HG03558 (cell line): Measurements from ENCODE around the gene TXNDC9.
"Not testable (repeated sequence)": the region's sequence is repeated elsewhere in the genome, so short reads cannot be mapped to it uniquely, and the experiment has no call there.

Source experiments
- ATAC-seq: cut with Tn5 transposase; IDR thresholded peaks from one replicate; pipeline ENCODE4 v1.9.1; 2021; ENCODE audit warnings: moderate number of reproducible peaks; ENCODE audit not compliant: unreplicated experiment; ENCODE audit errors: extremely low read depth

TXNDC9 gene, protein sequence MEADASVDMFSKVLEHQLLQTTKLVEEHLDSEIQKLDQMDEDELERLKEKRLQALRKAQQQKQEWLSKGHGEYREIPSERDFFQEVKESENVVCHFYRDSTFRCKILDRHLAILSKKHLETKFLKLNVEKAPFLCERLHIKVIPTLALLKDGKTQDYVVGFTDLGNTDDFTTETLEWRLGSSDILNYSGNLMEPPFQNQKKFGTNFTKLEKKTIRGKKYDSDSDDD

DNA sequence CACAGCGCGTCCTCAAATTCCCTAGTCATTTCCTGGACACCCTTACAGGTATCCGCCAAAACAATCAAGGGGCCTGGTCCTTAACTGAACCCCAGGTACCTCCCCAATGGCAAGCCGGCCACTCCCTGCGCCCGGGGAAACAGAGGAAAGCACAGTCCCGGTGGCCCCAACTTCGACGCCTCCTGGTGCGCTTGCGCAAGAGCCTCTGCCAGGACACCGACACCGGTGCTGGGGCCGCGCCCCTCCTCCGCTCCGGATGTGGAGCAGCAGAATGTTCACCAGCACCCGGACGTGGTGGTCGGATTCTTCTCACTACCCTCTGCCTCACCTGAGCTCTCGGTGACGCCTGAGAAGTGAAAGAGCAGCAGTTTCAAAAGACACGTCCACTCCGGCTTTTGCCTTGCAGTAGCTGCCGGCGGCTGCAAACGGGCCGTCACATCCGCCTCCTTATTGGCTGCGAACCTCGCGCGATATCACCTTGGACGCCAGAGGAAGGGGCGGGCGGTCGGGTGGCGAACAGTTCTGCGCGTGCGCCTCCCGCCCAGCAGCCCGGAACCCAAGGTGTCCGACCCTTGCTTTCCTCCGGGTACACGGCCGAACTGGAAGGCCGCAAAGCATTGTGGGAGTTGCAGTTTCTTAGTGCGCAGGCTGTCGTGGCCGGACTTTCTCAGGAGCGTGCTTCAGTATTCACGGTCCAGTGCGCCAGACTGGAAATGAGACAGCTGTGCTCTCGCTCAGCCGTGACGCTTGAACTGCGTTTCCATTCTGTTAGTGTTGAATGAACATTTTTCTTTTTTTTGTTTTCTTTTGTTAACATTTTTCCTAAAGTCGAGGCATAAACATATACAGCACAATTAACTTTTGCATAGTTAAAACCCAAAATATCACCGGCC, at the start of gene TXNDC9:
TXNDC9 (minus strand) TSS at position 423 of the 893 bp plus-strand sequence. CDS start 3,123 bp downstream, outside the sequence.
- ATAC-seq: peak; percentile 37

DNA sequence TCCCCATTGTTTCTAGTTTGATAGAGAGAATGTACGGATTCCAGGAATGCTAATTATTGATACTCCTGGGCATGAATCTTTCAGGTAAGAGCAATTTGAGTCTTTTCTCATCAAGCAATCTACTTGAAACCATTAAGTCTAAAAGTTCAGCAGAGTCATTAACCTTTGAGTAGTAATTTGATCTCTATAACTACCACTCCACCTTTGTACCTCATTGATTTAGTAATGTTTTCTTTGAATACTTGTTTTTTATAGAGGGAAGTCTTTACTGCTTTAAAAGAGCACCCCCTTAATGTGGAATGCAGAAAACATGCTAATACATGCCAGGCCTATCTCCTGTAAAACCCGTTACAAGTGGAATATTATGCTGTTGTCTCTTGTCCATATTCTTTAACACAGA, 46.0 kb upstream of the TXNDC9 start:
- no peak for ATAC-seq

DNA sequence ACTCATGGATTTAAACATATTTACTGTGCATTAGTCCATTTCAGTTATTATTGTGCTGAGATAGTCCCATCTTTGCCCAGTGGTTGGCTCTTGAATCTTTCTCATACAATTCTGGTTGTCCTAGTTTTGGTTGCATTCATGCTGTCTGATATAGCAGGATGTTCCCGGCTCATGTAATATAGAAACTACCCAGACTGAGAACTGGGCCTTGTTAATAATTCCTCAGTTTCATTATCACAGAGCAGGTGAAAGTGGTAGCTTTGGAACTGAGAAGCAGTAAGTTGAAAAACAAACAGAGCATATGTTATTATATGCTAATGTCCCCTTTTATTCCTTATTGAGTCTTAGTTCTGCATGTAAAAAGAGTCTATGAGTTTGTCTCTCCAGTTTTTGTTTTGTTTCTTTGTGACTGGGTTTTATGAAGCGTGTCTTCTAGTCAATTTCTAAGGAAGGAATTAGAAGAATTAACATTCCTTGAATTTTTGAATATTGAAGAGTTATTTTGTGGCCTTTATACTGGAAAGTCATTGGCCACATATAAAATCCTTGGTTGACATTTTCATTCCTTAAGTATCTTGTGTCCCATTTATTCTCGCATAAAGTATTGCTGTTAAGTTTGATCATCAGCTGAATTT, 44.4 kb upstream of the TXNDC9 start:
- ATAC-seq: no peak

DNA sequence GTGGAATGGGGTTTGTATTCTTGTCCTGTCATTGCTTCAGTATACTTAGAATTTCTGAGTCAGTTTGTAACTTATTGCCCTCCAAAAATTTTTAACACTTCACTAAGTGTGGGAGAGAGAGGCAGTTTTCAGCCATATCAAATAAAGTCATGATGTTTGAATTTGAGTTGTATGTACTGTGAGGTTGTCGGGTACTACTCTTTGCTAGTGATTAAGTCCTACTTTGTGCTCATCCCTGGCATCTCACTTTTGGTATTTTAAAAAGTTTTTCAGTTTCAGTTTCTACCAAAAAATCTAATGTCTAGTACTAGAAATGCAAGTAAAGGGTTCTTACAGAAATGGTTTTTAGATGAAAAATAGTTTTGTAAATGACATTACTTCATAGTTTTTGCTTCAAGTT, 41.7 kb upstream of the TXNDC9 start:
- ATAC-seq: no peak

DNA sequence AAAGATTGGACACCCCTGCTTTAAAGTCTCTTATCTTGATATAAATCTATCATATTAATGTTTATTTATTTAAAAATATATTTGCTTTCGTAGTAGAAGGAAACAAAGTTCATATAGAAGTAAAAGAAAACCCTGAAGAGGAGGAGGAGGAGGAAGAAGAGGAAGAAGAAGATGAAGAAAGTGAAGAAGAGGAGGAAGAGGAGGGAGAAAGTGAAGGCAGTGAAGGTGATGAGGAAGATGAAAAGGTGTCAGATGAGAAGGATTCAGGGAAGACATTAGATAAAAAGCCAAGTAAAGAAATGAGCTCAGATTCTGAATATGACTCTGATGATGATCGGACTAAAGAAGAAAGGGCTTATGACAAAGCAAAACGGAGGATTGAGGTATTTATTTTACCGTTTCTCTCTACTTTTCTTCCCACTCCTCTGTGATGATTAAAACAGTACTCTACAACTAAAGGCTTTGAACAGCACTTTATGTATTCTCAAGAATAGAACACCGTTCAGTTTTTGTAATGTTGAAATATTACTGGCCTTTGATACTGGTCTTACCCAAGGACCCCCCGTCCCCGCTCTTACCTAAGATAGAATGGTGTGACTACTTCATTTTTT, 40.2 kb upstream of the TXNDC9 start:
- no peak for ATAC-seq

DNA sequence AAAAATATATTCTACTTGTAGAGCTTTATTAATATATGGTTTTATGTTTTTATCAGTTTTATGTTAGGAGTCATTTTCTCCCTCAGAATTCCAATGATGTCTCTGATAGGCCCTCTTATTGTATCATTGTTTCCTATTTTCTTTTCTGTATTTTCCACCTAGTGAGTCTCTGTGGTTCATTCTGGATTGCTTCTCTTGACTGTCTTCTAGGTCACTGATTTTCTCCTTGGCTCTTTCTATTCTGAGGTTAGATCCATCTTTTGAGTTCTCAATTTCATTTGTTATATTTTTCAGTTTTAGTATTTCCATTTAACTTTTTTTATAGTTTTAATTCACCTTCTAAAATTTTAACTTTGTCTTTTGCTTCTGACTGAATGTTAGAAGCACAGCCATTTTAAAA, 38.6 kb upstream of the TXNDC9 start:
- ATAC-seq: no peak

DNA sequence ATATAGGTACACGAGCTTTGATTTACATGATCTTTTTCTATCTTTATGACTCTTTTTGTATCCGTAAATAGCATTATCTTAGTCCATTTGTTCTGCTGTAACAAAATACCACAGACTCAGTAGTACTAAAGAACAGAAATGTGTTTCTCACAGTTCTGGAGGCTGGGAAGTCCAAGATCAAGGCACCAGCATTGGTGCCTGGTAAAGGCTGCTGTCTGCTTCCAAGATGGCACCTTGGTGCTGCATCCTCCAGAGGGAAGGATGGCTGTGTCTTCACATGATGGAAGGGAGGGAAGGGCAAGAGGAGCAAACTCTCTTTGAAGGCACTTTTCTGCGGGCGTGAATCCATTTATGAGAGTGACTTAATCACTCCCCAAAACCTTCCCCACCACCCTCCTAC, 37.0 kb upstream of the TXNDC9 start:
- ATAC-seq: no peak

DNA sequence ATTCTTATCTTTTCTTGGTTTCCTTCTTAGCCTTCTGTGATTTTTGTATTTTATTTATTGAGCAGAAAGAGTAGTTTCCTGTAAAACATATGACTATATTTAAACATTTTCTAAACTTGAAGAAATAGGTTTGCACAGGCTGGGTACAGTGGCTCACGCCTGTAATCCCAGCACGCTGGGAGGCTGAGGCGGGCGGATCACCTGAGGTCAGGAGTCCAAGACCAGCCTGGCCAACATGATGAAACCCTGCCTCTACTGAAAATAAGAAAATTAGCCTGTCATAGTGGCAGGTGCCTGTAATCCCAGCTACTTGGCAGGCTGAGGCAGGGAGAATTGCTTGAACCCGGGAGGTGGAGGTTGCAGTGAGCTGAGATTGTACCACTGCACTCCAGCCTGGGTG, 32.7 kb upstream of the TXNDC9 start:
- ATAC-seq: not testable (repeated sequence)

DNA sequence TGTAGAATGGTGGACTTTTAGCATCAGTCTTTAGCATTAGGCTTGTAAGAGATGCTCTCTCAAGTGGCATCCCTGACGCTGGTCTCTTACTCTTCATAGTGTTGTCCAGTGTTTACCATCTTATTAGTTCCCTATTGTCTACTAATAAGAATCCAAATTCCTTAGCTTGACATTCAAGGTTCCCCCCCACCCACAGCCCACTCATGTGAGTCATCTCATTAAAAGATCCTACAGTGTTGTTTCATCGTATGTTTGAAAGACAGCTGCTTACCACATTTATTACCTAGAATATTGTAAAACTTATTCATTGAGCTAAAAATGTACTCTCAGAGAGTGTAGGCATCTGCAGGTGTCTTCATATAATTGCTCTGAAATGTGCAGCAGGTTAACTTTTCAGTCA, 29.5 kb upstream of the TXNDC9 start:
- no peak for ATAC-seq

DNA sequence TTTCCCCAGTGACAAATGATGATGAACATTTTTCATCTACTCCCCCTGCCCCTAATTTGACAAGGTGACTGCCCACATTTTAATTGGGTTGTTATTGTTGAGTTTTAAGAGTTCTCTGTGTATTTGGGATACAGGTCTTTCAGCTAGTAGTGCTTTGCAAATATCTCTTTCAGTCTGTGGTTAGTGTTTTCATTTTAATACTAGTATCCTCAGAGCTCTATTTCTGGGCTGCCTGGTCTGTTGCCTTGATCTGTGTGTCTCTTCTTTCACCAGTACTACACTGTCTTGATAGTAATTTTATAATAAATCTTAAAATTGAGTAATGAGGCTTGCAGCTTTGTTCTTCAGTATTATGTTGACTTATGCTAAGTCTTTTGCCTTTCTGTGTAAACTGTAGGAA, 20.7 kb upstream of the TXNDC9 start:
- ATAC-seq: no peak

DNA sequence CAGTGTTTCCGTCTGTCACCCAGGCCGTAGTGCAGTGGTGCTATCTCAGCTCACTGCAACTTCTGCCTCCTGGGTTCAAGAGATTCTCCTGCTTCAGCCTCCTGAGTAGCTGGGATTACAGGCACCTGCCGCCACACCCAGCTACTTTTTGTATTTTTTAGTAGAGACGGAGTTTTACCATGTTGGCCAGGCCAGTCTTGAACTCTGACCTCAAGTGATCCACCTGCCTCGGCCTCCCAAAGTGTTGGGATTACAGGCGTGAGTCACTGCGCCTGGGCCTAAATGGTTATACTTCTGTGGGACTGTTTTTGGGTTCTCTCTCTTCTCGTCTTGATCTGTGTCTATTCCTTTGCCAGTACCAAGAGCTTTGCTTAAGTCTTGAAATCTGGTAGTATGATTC, 18.7 kb upstream of the TXNDC9 start:
- not testable (repeated sequence) for ATAC-seq

DNA sequence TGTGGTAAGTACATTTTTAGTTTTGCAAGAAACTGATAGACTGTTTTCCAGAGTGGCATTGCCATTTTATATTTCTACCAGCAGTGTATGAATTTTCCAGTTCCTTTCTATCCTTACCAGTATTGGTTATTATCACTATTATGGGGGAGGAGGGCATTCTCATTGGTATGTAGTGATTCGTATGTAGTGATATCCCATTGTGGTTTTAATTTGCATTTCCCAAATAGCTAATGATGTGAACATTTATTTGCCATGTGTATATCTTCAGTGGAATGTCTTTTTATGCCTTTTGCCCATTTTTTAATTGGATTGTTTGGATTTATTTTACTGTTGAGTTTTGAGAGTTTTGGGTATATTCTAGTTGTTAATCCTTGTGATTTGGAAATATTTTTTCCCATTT, 17.9 kb upstream of the TXNDC9 start:
- no peak for ATAC-seq

DNA sequence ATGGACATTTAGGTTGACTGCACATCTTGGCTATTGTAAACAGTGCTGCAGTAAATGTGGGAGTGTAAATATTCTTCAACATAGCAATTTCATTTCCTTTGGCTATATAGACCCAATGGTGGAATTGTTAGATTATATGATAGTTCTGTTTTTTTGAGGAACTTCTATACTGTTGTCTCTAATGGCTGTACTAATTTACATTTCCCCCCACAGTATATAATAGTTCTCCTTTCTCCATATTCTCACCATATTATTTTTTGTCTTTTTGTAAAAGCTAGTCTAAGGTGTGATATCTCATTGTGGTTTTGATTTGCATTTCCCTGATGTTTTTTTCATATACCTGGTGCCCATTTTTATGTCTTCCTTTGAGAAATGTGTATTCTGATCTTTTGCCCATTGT, 14.1 kb upstream of the TXNDC9 start:
- ATAC-seq: no peak

DNA sequence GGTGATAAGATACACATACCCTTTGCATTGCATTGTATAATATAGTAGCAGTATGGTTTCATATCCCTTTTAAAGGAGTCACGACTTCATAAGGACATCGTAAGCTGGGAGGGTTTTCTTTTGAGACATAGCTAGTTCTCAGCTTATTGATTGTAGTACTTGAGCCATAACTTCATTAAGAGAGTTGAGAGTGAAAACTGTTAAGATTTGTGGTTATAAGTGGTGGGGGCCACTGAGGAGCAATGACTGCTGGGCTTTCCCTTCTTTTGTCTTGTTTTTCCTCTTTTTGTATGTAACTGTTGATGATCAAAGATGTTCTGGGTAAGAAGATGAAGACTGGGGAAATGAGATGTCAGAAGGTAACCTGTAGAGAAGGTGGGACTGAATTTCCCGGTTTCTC, 12.0 kb upstream of the TXNDC9 start:
- no peak for ATAC-seq

DNA sequence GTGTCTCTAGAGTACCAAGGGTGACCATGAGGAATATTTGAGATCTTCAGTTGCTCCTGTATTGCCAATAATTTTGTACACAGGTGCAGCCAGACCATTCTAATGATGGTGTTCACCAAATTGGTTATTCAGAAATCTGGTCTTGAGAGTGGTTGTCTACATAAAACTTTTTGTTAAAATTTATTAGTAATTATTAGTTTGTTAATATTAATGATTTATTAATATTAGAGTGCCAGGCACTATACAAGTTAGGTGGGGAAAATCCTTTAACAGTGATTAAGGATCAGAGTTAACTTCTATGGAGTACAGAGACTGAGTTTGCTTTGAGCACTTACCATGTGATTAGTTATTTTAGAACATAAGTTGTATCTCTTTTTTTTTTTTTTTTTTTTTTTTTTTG, 10.1 kb upstream of the TXNDC9 start:
- no peak for ATAC-seq

DNA sequence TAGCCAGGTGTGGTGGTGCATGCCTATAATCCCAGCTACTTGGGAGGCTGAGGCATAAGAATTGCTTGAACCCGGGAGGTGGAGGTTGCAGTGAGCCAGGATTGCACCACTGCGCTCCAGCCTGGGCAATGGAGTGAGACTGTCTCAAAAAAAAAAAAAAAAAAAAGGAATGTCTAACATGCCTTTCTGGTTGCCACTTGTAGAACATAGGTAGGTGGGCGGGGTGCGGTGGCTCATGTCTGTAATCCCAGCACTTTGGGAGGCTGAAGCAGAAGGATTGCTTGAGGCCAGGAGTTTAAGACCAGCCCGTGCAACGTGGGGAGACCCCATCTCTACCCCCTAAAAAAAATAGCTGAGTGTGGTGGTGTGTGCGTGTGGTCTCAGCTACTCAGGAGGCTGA, 9.3 kb upstream of the TXNDC9 start:
- not testable (repeated sequence) for ATAC-seq

DNA sequence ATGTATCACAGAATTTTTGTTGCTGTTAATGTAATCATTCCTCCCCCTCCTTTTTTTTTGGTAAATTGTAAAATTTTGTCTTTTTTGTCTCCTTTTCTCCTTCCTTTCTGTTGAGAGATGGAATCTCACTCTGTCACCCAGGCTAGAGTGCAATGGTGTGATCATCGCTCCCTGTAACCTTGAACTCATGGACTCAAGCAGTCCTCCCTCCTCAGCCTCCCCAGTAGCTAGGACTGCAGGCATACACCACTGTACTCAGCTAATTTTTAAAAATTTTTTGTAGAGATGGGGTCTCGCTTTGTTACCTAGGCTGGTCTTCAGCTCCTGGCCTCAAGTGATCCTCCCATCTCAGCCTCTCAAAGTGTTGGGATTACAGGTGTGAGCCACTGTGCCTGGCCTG, 6.4 kb upstream of the TXNDC9 start:
- no peak for ATAC-seq

DNA sequence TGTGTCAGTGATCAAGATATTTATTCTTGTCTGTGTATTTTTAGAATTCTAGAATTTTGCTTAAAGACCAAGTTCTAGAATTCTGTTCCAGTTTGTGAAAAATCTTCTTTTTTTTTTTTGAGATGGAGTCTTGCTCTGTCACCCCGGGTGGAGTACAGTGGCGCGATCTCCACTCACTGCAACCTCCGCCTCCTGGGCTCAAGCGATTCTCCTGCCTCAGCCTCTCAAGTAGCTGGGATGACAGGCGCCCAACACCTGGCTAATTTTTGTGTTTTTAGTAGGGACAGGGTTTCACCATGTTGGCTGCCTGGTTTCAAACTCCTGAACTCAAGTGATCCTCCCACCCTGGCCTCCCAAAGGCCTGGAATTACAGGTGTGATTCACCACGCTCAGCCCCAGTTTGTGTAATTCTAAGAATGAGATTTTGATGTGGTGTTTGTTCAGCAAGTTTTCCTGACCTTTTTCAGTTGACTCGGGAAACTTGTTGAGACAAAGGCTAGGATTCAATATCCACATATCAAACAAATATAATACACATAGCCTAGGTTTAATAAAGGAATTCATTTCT, 4.6 kb upstream of the TXNDC9 start:
- ATAC-seq: no peak

DNA sequence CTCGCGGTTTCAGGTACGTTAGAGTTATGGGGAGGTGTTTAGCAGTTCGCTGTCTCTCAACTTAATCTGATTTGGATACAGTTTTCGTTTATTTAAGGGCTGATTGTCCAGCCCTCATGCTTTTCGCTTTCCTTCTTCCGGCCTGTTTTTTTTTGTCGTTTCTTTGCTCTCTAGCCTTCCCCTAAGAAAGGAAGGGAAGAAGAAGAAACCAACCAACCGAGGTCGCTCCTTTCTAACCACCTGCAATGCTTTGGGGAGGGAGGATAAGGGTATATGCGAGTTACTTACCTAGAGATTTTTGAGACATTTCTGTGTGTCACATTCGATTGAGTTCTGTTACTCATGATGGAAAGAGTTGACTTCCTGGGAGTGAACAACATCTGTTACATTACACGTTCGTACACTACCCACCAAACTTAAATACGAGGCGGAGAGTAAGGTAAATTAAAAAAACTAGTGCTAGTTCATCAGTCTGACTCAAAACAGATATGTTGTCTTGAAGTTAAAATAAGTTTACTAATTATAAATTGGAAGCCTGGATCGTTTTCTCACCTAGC, 2.0 kb upstream of the TXNDC9 start:
- ATAC-seq: no peak
